Heart left ventricle (tissue), 13 donors: Measurements from ENCODE around the gene CHD3.
A peak's percentile ranks its signal among the peaks of the same experiment; 100 is the strongest.

Source experiments
- CTCF ChIP-seq, 12 donors: fragments of 200-600 bp; sonication (generic) in 4 of 12; IDR thresholded peaks; one replicate each; pipeline versions ENCODE4 v1.5.0 to v1.8.0; 2018 to 2022; ENCODE audit warnings: antibody characterized with exemption in 12 of 12, mild to moderate bottlenecking in 5 of 12
- POLR2A ChIP-seq, 2 donors: fragments of 450-650 bp; IDR thresholded peaks; one replicate each; pipeline ENCODE4 v1.6.1; 2017; ENCODE audit warnings: antibody characterized with exemption in 2 of 2, mild to moderate bottlenecking in 2 of 2, moderate library complexity in 2 of 2
- donor health status: ischemic (EF 13 %, LVEDD 7.1; RV severe dilation, severe dysfunction).
- donor health status: DM: no; HTN: yes; CAD: no.
- donor health status: DM: no; HTN: no; CAD: no.
- donor health status: ischemic (EF 25% LVEDD 6.9; RV normal size, moderate dysfunction).
- donor health status: ischemic (EF 25% LVEDD 5.7; RV mildly dilated, moderate dysfunction).
- donor health status: ischemic (EF 35%, LVEDD 5.7; RV mildly dilated, moderate dysfunction).
- donor health status: nonischemic (EF 11% LVEDD 7.7; RV severe dilation, severe dysfunction).
- donor health status: DM: yes; HTN: yes; CAD: no.
- donor health status: PGD.
- donor health status: ischemic (EF 29% LVEDD 5.4; RV normal size, mild dysfunction).
- donor health status: nonischemic (EF 23%, LVEDD 6.1; RV moderate dilation, normal function).

DNA sequence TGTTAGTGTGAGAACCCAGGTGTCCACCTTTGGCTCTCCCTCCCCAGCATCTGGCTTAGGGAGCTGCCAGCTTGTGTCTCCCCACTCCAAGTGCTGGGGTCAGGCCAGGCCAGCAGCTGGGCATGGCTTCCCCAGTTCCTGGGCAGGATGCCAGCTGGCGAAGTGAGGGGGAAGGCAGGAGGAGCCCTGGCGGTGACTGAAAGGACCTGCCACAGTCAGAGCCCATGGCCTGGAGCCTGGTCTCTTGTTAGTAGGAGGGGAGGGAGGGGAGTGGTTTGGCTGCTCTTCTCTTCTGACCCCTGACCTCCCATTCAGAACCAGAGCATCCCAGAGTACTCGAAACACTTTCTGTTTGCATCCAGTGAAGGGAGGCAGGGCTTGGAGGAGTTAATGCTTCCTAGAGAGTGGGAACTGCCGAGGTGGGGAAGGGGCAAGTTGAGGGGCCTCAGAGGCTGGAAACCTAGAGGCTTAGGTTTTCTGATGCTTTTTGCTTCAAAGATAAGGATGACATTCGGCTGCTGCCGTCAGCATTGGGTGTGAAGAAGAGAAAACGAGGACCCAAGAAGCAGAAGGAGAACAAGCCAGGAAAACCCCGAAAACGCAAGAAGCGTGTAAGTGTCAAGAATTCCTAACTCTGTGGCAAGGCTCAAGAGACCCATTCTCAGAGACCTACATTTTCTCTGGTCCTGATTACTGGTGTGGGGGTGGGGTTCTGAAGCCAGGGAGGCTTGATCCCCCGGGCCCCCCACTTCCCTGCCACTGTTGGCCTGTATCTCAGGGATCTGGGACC is 772 bp downstream of the CHD3 start:
- TF ChIP-seq POLR2A (IDR thresholded peaks at IDR 0.05) (no peak), CTCF (IDR thresholded peaks at IDR 0.05) (peak; percentile 30 to 65 (median 49))
